ENCODE data around the gene GJE1. TPM values are rescaled to one million over a fixed set of nuclear protein-coding genes. Genes with fewer than 3 reads are reported as not detected.
"Not testable (repeated sequence)": the region's sequence is repeated elsewhere in the genome, so short reads cannot be mapped to it uniquely, and the experiment has no call there.

The GJE1 gene
- total RNA-seq, 6 experiments from 2014 or later: not detected

DNA sequence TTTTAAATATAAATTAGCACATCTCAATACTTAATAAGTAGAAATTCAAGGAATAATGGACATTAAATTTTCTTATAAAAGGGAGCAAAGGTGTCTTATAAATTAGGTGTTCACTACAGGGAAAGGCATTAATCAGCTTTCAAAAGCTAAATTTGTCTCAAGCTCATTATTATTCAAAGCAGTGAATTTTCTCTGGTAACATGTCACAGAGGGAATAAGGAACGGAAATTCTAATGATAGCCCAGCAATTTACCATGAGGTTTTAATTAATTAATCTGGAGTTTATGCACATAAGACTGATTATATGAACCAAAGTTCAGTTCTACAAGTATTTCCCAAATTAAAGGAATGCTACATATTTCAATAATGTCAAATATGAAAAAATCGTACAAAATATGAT, 15.4 kb upstream of the GJE1 start:
- Mint-ChIP-seq H3K27me3 (ENCODE audit: insufficient read depth) (no peaks in the 10 kb centered on the region; the same call in 1 of the 2 replicates), H3K4me3 (no peak overlapping the region), H3K9me3 (no peaks in the 10 kb centered on the region), H3K4me1 (ENCODE audit: low read depth) (peaks cover 9% of the 10 kb centered on the region), H3K27ac (no peak overlapping the region), H3K36me3 (ENCODE audit: low read depth) (no peaks in the 10 kb centered on the region)
- TF ChIP-seq CTCF (IDR thresholded peaks at IDR 0.05): no peak
- DNase-seq: no peak

DNA sequence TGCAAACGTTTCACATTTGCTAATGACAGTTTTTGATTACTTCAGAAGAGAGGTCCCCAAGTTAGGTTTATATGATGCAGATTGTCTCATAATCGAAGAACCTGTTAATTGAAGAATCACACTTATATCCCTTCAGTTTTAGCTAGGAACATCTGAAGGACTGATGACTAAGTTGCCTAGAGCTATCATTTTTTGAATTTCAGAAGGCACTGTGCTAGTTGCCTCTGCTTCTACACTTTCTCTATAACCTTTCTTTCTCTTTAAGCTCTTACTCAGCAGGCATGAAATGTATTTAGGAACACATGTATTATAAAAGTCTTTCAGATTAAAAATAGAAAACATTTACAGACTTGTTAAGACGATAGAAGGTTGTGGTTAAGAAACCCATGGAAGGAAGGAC, 14.4 kb upstream of the GJE1 start:
- no peak for DNase-seq
- H3K27ac Mint-ChIP-seq: no peak overlapping the region; the same call in 1 of the 2 replicates

GRCh38 chr6:142118925-142119324, 13.8 kb upstream of the GJE1 start:
- DNase-seq: no peak
- H3K4me3 Mint-ChIP-seq: no peak overlapping the region
- no peaks in the 10 kb centered on the region; the same call in 1 of the 2 replicates for H3K27me3 Mint-ChIP-seq (ENCODE audit: insufficient read depth)
- H3K36me3 Mint-ChIP-seq (ENCODE audit: low read depth): no peaks in the 10 kb centered on the region
- H3K9me3 Mint-ChIP-seq: no peaks in the 10 kb centered on the region
- H3K4me1 Mint-ChIP-seq (ENCODE audit: low read depth): peaks cover 9% of the 10 kb centered on the region
- no peak for TF ChIP-seq CTCF (IDR thresholded peaks at IDR 0.05)
- H3K27ac Mint-ChIP-seq: no peak overlapping the region

More for the DNA sequence above, 14.4 kb upstream of the GJE1 start:
- Mint-ChIP-seq H3K9me3 (no peaks in the 10 kb centered on the region), H3K36me3 (ENCODE audit: low read depth) (no peaks in the 10 kb centered on the region), H3K4me1 (ENCODE audit: low read depth) (peaks cover 9% of the 10 kb centered on the region), H3K27me3 (ENCODE audit: insufficient read depth) (no peaks in the 10 kb centered on the region; the same call in 1 of the 2 replicates), H3K4me3 (no peak overlapping the region)
- TF ChIP-seq CTCF (IDR thresholded peaks at IDR 0.05): no peak

GRCh38 chr6:142121342-142121741, 11.4 kb upstream of the GJE1 start:
- H3K27me3 Mint-ChIP-seq (ENCODE audit: insufficient read depth): peaks cover 2% of the 10 kb centered on the region; the same call in 1 of the 2 replicates
- H3K36me3 Mint-ChIP-seq (ENCODE audit: low read depth): no peaks in the 10 kb centered on the region
- no peak for DNase-seq
- H3K4me1 Mint-ChIP-seq (ENCODE audit: low read depth): peaks cover 9% of the 10 kb centered on the region
- no peak overlapping the region for H3K27ac Mint-ChIP-seq
- H3K4me3 Mint-ChIP-seq: no peak overlapping the region
- H3K9me3 Mint-ChIP-seq: no peaks in the 10 kb centered on the region
- TF ChIP-seq CTCF (IDR thresholded peaks at IDR 0.05): no peak

DNA sequence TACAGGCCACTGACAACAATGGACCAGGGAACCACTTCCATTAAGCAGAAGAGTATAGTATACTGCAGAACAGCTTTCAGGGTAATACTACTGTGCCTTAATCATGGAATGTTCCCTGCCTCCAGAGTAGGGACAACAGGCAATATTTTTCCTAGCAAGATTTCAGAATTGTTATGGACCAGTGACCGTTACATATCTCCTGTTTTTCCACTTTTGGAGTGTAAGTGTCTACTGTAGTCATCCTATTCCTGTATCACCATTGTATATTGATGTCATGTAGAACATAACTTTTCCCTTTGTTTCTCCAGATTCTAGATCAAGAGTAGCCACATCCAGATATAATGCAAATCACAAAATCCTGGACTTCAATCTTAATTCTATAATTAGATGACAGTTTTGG, 1.9 kb upstream of the GJE1 start:
- no peaks in the 10 kb centered on the region for H3K36me3 Mint-ChIP-seq (ENCODE audit: low read depth)
- peaks cover 9% of the 10 kb centered on the region for H3K9me3 Mint-ChIP-seq
- no peak overlapping the region for H3K4me3 Mint-ChIP-seq
- no peak for TF ChIP-seq CTCF (IDR thresholded peaks at IDR 0.05)
- DNase-seq: no peak
- no peak overlapping the region for H3K27ac Mint-ChIP-seq
- peaks cover 6% of the 10 kb centered on the region for H3K27me3 Mint-ChIP-seq (ENCODE audit: insufficient read depth)
- H3K4me1 Mint-ChIP-seq (ENCODE audit: low read depth): no peaks in the 10 kb centered on the region

DNA sequence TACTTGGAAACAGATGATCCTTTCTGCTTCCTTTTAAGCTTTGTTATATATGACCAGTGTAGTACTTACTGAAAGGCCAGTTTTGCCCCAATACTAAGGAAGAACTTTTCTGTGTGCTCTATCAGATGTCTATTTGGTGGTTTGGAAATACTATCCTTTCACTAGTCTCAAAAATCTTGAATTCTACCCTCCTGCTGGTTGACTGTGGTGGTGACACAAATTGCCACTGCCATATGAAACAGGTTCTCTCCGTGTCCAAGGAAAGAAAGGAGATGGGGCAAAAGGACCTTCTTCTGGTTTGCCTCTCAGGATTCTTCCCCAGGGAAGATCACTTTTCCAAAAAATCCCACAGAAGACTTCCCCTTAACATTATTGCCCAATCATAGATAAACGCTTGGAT, 6.2 kb downstream of the GJE1 start:
- peaks cover 5% of the 10 kb centered on the region; the same call in 1 of the 2 replicates for H3K27me3 Mint-ChIP-seq (ENCODE audit: insufficient read depth)
- no peak overlapping the region for H3K27ac Mint-ChIP-seq
- TF ChIP-seq CTCF (IDR thresholded peaks at IDR 0.05): peak; percentile 13; the same call in 1 of the 2 replicates
- no peaks in the 10 kb centered on the region for H3K4me1 Mint-ChIP-seq (ENCODE audit: low read depth)
- no peaks in the 10 kb centered on the region for H3K9me3 Mint-ChIP-seq
- DNase-seq: no peak
- no peak overlapping the region for H3K4me3 Mint-ChIP-seq
- H3K36me3 Mint-ChIP-seq (ENCODE audit: low read depth): no peaks in the 10 kb centered on the region

GRCh38 chr6:142141531-142141930, 8.8 kb downstream of the GJE1 start:
- not testable (repeated sequence) for H3K9me3 Mint-ChIP-seq; H3K27me3 Mint-ChIP-seq (ENCODE audit: insufficient read depth); DNase-seq; H3K4me3 Mint-ChIP-seq; H3K27ac Mint-ChIP-seq; H3K36me3 Mint-ChIP-seq (ENCODE audit: low read depth)
- H3K4me1 Mint-ChIP-seq (ENCODE audit: low read depth): peaks cover 10% of the 10 kb centered on the region

All from HFFc6 (cell line).